ENCODE data around the gene FAM227B. TPM values are rescaled to one million over a fixed set of nuclear protein-coding genes. Genes with fewer than 3 reads are reported as not detected.
"Not testable (repeated sequence)": the region's sequence is repeated elsewhere in the genome, so short reads cannot be mapped to it uniquely, and the experiment has no call there.

FAM227B gene
- total RNA-seq, 2 donors from 2014 or later, result 2.1 to 3.8 TPM

DNA sequence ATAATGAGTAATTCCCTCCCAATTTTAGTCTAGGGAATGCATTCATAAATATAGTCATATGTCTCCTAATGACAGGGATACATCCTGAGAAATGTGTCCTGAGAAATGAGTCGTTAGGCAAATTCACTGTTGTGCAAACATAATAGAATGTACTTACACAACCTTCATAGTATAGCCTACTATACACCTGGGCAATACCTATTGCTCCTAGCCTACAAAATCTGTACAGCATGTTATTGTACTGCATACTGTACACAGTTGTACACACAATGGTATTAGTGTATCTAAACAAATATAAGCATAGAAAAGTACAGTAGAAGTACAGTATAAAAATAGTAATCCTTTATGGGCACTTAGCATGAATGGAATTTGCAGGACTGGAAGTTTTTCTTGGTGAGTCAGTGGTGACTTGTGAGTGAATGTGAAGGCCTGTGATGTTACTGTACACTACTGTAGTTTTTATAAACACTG lies 6.8 kb upstream of the FAM227B start:
- Mint-ChIP-seq H3K27ac (no peak overlapping the region), H3K27me3 (no peaks in the 10 kb centered on the region), H3K36me3 (ENCODE audit: low read depth) (peaks cover 52% of the 10 kb centered on the region), H3K4me1 (peaks cover 5% of the 10 kb centered on the region), H3K4me3 (no peak overlapping the region), H3K9me3 (no peaks in the 10 kb centered on the region)
- ATAC-seq (replicated peaks), result no peak

DNA sequence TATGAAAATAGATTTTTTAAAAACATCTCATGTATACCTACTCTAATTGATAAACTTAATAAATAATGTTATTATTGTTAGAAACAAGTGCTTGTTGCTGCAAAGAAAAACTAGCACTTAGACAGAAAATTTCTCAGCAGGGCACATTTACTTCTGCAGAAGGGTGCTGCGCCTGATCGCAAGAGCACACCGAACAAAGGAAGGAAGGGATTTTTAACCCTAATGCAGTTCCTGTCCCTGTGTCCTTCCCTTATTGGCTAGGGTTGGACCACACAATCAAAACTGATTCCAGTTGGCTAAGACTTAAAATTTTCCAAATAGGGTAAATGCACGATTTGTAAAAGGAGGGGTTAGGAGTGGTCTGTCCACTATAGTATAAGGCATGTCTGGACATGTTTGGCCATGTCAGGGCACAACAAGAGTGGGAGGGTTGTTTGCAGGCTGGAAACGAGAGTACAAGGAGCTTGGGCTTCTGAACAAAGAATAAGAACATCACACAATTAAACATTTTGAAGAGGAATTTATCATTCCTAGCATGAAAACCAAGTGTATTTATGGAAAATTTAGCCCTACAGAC lies 4.9 kb upstream of the FAM227B start:
- peaks cover 12% of the 10 kb centered on the region for H3K4me1 Mint-ChIP-seq
- H3K9me3 Mint-ChIP-seq, result no peaks in the 10 kb centered on the region
- H3K27me3 Mint-ChIP-seq, result no peaks in the 10 kb centered on the region
- no peak overlapping the region for H3K27ac Mint-ChIP-seq
- no peak overlapping the region for H3K4me3 Mint-ChIP-seq
- H3K36me3 Mint-ChIP-seq (ENCODE audit: low read depth), result peaks cover 47% of the 10 kb centered on the region
- no peak for ATAC-seq (replicated peaks)

GRCh38 chr15:49624056-49624455 lies 3.4 kb upstream of the FAM227B start:
- H3K36me3 Mint-ChIP-seq (ENCODE audit: low read depth), result peaks cover 32% of the 10 kb centered on the region
- peaks cover 12% of the 10 kb centered on the region for H3K4me1 Mint-ChIP-seq
- H3K4me3 Mint-ChIP-seq, result no peak overlapping the region
- H3K27ac Mint-ChIP-seq, result no peak overlapping the region
- no peaks in the 10 kb centered on the region for H3K27me3 Mint-ChIP-seq
- H3K9me3 Mint-ChIP-seq, result no peaks in the 10 kb centered on the region
- no peak for ATAC-seq (replicated peaks)

DNA sequence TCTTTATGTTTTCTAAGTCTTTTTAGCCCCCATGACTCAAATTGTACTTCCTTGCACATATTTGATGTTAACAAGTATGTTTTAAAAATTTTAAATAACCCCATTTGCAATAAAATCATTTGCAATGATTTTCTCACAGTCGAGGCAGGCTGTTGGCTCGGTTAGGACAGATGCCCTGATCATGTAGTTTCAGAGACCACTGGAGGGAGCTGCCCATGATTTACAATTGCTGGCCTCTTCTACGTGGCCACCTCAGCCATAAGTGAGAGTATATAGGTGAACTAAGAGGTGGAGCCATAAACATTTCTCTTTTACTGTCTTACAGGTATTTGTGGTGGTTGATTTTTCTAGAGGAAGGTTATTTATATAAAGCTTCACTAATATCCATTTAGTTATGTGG lies 1.9 kb upstream of the FAM227B start:
- Mint-ChIP-seq H3K9me3 (no peaks in the 10 kb centered on the region), H3K36me3 (ENCODE audit: low read depth) (peaks cover 22% of the 10 kb centered on the region), H3K27ac (no peak overlapping the region), H3K4me1 (peaks cover 12% of the 10 kb centered on the region), H3K4me3 (peak overlapping the region; percentile 39), H3K27me3 (no peaks in the 10 kb centered on the region)
- no peak for ATAC-seq (replicated peaks)

GRCh38 chr15:49621887-49622286 lies 1.3 kb upstream of the FAM227B start:
- peaks cover 12% of the 10 kb centered on the region for H3K4me1 Mint-ChIP-seq
- no peaks in the 10 kb centered on the region for H3K27me3 Mint-ChIP-seq
- H3K36me3 Mint-ChIP-seq (ENCODE audit: low read depth), result peaks cover 22% of the 10 kb centered on the region
- H3K4me3 Mint-ChIP-seq, result peak overlapping the region; percentile 93
- peak overlapping the region; percentile 97 for H3K27ac Mint-ChIP-seq
- no peak for ATAC-seq (replicated peaks)
- no peaks in the 10 kb centered on the region for H3K9me3 Mint-ChIP-seq

DNA sequence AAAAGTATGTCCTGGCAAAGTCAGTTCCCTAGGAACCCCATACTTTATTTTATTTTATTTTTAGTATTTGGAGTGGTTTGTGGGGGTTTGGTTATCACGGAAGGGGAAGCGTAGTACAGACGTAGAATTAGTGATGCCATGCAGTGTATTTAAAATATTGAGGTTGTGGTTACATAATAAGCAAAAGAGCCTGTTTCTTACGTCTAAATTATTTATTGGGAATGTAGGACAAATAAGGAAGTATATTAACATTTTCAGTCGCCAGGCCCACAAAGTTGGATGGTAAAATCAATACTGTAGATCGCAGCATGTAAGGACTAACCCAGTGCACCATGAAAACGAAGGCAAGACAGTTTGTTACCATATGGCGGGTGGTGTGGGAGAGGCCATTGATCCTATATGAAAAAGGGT lies 788 bp upstream of the FAM227B start:
- Mint-ChIP-seq H3K27me3 (no peaks in the 10 kb centered on the region), H3K4me1 (peaks cover 12% of the 10 kb centered on the region), H3K4me3 (peak overlapping the region; percentile 93), H3K36me3 (ENCODE audit: low read depth) (peaks cover 17% of the 10 kb centered on the region), H3K27ac (peak overlapping the region; percentile 97), H3K9me3 (no peaks in the 10 kb centered on the region)
- no peak for ATAC-seq (replicated peaks)

DNA sequence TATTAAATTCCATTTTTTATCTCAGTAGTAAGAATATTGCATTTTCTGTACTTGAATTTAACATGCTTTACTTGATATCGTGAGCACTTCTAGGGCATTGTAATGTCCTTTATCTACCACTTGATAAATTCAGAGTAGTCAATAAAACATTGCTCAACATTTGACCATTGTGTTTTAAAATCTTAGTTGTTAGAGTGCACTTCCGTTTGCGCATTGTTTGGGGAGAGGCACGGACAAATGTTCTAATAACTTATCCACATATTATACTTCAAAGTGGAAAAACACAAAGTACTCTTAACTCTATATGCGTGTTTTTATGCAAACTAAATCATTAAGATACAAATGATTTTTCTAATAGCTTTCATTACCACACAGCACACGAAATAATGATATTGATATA lies 419 bp downstream of the FAM227B start:
- peak overlapping the region; percentile 97 for H3K27ac Mint-ChIP-seq
- H3K27me3 Mint-ChIP-seq, result no peaks in the 10 kb centered on the region
- peak overlapping the region; percentile 93 for H3K4me3 Mint-ChIP-seq
- H3K9me3 Mint-ChIP-seq, result peaks cover under 1% of the 10 kb centered on the region
- peaks cover 12% of the 10 kb centered on the region for H3K4me1 Mint-ChIP-seq
- no peak for ATAC-seq (replicated peaks)
- peaks cover 9% of the 10 kb centered on the region for H3K36me3 Mint-ChIP-seq (ENCODE audit: low read depth)

- Mint-ChIP-seq H3K27ac (no peak overlapping the region), H3K36me3 (ENCODE audit: low read depth) (peaks cover 12% of the 10 kb centered on the region), H3K9me3 (peaks cover 7% of the 10 kb centered on the region), H3K27me3 (no peaks in the 10 kb centered on the region), H3K4me3 (peak overlapping the region; percentile 93), H3K4me1 (peaks cover 12% of the 10 kb centered on the region)
- no peak for ATAC-seq (replicated peaks)
These were observed 1.4 kb downstream of the FAM227B start for GRCh38 chr15:49619226-49619625.

DNA sequence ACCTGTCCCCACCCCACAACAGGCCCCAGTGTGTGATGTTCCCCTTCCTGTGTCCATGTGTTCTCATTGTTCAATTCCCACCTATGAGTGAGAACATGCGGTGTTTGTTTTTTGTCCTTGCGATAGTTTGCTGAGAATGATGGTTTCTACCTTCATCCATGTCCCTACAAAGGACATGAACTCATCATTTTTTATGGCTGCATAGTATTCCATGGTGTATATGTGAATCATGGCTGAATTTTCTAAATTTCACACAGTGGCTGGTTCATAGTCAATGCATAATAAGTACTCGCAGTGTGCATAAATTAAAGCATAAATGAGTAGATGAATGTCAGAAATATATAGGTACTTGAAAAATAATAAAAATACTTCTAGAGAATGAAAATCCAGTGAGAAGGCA lies 8.4 kb downstream of the FAM227B start:
- not testable (repeated sequence) for H3K27ac Mint-ChIP-seq; H3K27me3 Mint-ChIP-seq; H3K4me1 Mint-ChIP-seq; H3K9me3 Mint-ChIP-seq; ATAC-seq (replicated peaks); H3K4me3 Mint-ChIP-seq
- peaks cover 34% of the 10 kb centered on the region for H3K36me3 Mint-ChIP-seq (ENCODE audit: low read depth)

DNA sequence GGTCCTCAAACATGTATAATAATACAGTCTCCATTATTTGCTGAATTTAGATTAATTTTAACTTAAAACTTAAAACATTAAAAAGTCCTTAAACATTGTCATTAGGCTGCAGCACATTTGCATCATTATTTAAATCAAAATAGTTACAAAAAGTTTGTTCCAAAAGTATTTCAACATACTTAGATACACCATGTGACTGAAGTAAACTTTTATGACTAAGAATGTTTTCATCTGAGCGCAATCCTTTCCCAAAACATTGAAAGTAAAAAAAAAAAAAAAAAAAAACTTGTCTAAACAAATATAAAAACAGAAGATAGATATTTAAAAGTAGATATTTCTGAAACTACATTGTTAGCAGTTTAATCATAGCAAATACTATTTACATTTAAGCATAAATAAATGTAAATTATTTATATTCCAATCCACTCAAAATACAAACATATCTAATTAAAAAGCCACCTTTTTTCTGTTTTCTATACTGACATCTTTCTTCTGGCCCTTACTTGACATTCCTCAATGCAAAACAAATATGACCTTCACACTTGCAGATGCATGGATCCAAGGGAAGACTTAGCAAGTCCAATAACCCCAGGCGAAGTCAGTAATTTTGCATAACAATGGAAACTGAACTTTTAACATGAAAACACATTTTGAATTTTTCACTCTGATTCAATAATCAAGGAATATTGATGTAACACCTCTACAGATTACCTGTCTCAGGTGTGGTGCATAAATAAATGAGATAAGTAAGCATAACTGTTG lies 10.3 kb downstream of the FAM227B start:
- H3K4me3 Mint-ChIP-seq, result no peak overlapping the region
- H3K4me1 Mint-ChIP-seq, result no peaks in the 10 kb centered on the region
- H3K27ac Mint-ChIP-seq, result no peak overlapping the region
- H3K36me3 Mint-ChIP-seq (ENCODE audit: low read depth), result peaks cover 39% of the 10 kb centered on the region
- peaks cover 7% of the 10 kb centered on the region for H3K9me3 Mint-ChIP-seq
- no peak for ATAC-seq (replicated peaks)
- no peaks in the 10 kb centered on the region for H3K27me3 Mint-ChIP-seq

DNA sequence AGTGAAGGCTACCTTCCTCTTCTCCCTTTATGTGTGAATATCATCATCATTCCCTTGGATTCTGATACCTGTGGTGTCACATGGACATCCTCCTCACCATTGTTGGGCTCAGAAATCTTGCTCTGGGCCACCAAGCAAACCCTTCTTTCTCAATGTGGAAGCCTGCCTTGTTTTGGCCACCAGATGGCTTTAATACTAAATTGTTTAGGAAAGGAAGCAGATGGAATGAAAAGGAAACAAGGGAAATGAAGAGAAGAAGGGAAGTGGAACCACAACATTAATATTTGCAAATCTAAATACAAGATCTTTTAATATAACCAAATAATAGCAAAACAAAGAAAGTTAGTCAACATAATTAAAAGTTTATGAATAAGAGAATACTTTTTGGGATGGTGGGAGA lies 14.0 kb downstream of the FAM227B start:
- Mint-ChIP-seq H3K27me3 (no peaks in the 10 kb centered on the region), H3K36me3 (ENCODE audit: low read depth) (peaks cover 20% of the 10 kb centered on the region), H3K4me1 (no peaks in the 10 kb centered on the region), H3K27ac (no peak overlapping the region), H3K9me3 (peaks cover 15% of the 10 kb centered on the region), H3K4me3 (no peak overlapping the region)
- no peak for ATAC-seq (replicated peaks)

DNA sequence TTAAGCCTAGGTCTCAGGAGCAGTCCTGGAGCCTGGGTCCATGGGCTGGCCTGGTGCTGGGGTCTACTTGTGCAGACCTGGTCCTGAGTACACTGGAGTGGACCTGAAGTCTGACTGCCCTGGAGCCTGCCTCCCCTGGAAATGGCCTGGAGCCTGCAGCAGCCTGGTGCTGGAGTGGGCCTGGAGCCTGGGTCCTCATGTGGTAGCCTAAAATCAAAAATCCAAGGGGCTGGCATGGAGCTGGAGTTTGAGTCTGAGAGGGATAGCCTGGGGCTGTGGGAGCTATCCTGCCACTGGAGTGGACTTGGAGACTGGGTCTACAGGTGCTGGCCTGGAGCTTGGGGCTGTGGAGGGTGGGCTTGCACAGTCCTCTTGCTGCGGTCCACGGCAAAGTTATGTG lies 15.0 kb downstream of the FAM227B start:
- no peak for ATAC-seq (replicated peaks)

GRCh38 chr15:49604625-49605409 lies 15.8 kb downstream of the FAM227B start:
- Mint-ChIP-seq H3K4me1 (no peaks in the 10 kb centered on the region), H3K36me3 (ENCODE audit: low read depth) (peaks cover 20% of the 10 kb centered on the region), H3K9me3 (peaks cover 18% of the 10 kb centered on the region), H3K27ac (no peak overlapping the region), H3K27me3 (no peaks in the 10 kb centered on the region), H3K4me3 (no peak overlapping the region)
- no peak for ATAC-seq (replicated peaks)

More for the DNA sequence above, 15.0 kb downstream of the FAM227B start:
- H3K27me3 Mint-ChIP-seq, result no peaks in the 10 kb centered on the region
- H3K4me1 Mint-ChIP-seq, result no peaks in the 10 kb centered on the region
- H3K27ac Mint-ChIP-seq, result no peak overlapping the region
- H3K4me3 Mint-ChIP-seq, result no peak overlapping the region
- H3K36me3 Mint-ChIP-seq (ENCODE audit: low read depth), result peaks cover 20% of the 10 kb centered on the region
- peaks cover 15% of the 10 kb centered on the region for H3K9me3 Mint-ChIP-seq

DNA sequence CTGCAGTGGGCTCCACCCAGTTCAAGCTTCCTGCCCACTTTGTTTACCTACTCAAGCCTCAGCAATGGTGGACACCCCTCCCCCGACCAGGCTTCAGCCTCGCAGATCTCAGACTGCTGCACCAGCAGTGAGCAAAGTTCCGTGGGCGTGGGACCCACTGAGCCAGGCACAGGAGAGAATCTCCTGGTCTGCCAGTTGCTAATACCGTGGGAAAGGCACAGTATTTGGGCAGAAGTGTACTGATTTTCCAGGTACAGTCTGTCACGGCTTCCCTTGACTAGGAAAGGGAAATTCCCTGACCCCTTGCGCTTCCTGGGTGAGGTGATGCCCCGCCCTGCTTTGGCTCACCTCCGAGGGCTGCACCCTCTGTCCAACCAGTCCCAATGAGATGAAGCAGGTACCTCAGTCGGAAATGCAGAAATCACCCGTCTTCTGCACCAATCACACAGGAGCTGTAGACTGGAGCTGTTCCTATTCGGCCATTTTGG lies 27.7 kb downstream of the FAM227B start:
- not testable (repeated sequence) for H3K27ac Mint-ChIP-seq; ATAC-seq (replicated peaks); H3K4me3 Mint-ChIP-seq; H3K4me1 Mint-ChIP-seq; H3K27me3 Mint-ChIP-seq; H3K36me3 Mint-ChIP-seq (ENCODE audit: low read depth)
- H3K9me3 Mint-ChIP-seq, result peaks cover 17% of the 10 kb centered on the region

All from activated T-helper 17 cell treated with anti-CD3 and anti-CD28 coated beads, Interleukin-2, amount 50 U/mL, for 72 hours (primary cell).